NCI-H1930 (cell line): ENCODE measurements around the gene PMAIP1.
"Not testable (repeated sequence)": the region's sequence is repeated elsewhere in the genome, so short reads cannot be mapped to it uniquely, and the experiment has no call there.

ENCODE experiments used
- DNase-seq, 2 experiments: peaks; one replicate each; lab custom pipeline; 2025; lab: John Stamatoyannopoulos, UW

PMAIP1 gene

GRCh38 chr18:59884351-59884750 lies 15.4 kb upstream of the PMAIP1 start:
- DNase-seq, result no peak

- DNase-seq, result no peak
These were observed 14.1 kb upstream of the PMAIP1 start for GRCh38 chr18:59885579-59886163.

GRCh38 chr18:59886399-59886798 lies 13.4 kb upstream of the PMAIP1 start:
- not testable (repeated sequence) for DNase-seq

- DNase-seq, result no peak
These were observed 7.7 kb upstream of the PMAIP1 start for GRCh38 chr18:59892123-59892522.

GRCh38 chr18:59893971-59894370 lies 5.8 kb upstream of the PMAIP1 start:
- no peak for DNase-seq

GRCh38 chr18:59897321-59897954 lies 2.4 kb upstream of the PMAIP1 start:
- no peak for DNase-seq

- no peak for DNase-seq
These were observed 1.7 kb upstream of the PMAIP1 start for GRCh38 chr18:59898093-59898492.

- no peak for DNase-seq
These were observed 1.0 kb upstream of the PMAIP1 start for GRCh38 chr18:59898609-59899297.

GRCh38 chr18:59900222-59901128 lies 679 bp downstream of the PMAIP1 start:
- peak in 1 of 2 experiments; percentile 49 for DNase-seq

GRCh38 chr18:59902131-59902992 lies 2.6 kb downstream of the PMAIP1 start:
- DNase-seq, result no peak

- DNase-seq, result no peak
These were observed 3.3 kb downstream of the PMAIP1 start for GRCh38 chr18:59902993-59903610.

- no peak for DNase-seq
These were observed 4.3 kb downstream of the PMAIP1 start for GRCh38 chr18:59904011-59904601.

- DNase-seq, result no peak
These were observed 5.9 kb downstream of the PMAIP1 start for GRCh38 chr18:59905686-59906091.

GRCh38 chr18:59906203-59906602 lies 6.4 kb downstream of the PMAIP1 start:
- DNase-seq, result no peak

GRCh38 chr18:59907172-59907571 lies 7.4 kb downstream of the PMAIP1 start:
- no peak for DNase-seq

- DNase-seq, result no peak
These were observed 7.9 kb downstream of the PMAIP1 start for GRCh38 chr18:59907660-59908059.

GRCh38 chr18:59908799-59909198 lies 9.0 kb downstream of the PMAIP1 start:
- DNase-seq, result no peak

- DNase-seq, result no peak
These were observed 9.7 kb downstream of the PMAIP1 start for GRCh38 chr18:59909289-59910036.

- DNase-seq, result no peak
These were observed 11.2 kb downstream of the PMAIP1 start for GRCh38 chr18:59910967-59911366.

- DNase-seq, result no peak
These were observed 11.8 kb downstream of the PMAIP1 start for GRCh38 chr18:59911600-59911999.
